ENCODE data around the gene NAA20. TPM values are rescaled to one million over a fixed set of nuclear protein-coding genes. Genes with fewer than 3 reads are reported as not detected.
A peak's percentile ranks its signal among the peaks of the same experiment; 100 is the strongest.

NAA20 gene
- total RNA-seq, 1 experiment from 2014 or later, result 81.5 TPM

GRCh38 chr20:19974630-19975435 is 42.3 kb upstream of the NAA20 start:
- Mint-ChIP-seq H3K27me3 (ENCODE audit: insufficient read depth, unreplicated experiment) (no peaks in the 10 kb centered on the region), H3K27ac (ENCODE audit: unreplicated experiment) (peak overlapping the region; percentile 89), H3K4me3 (ENCODE audit: unreplicated experiment) (peak overlapping the region; percentile 81), H3K9me3 (ENCODE audit: unreplicated experiment) (no peaks in the 10 kb centered on the region), H3K4me1 (ENCODE audit: low read depth, unreplicated experiment) (peaks cover 41% of the 10 kb centered on the region), H3K36me3 (ENCODE audit: insufficient read depth, unreplicated experiment) (peaks cover 20% of the 10 kb centered on the region)
- Histone ChIP-seq H3K36me3 (ENCODE audit: control insufficient read depth, insufficient read depth, low read length) (peaks cover 1% of the 10 kb centered on the region; the same call in 1 of the 2 replicates), H3K9me3 (no peaks in the 10 kb centered on the region), H3K4me3 (ENCODE audit: low read depth, low read length) (peak overlapping the region; percentile 51), H3K27me3 (replicated peaks; ENCODE audit: control insufficient read depth, insufficient read depth, low read length) (no peaks in the 10 kb centered on the region), H3K4me1 (peaks cover 41% of the 10 kb centered on the region)
- no TSS peak for BruUV-seq (replicated peaks)
- peak; percentile 60 to 75 for DNase-seq
- ChIA-PET POLR2A (interaction anchor here (0.5 to 2.9 kb wide), 9 partner anchors 11 to 217 kb away, joined by 3 to 16 read pairs (median 4); partner anchors contain the start of genes CFAP61, CRNKL1, NAA20 and RIN2), CTCF (interaction anchor here (0.6 to 1.9 kb wide), 7 partner anchors 8 to 954 kb away, joined by 3 to 6 read pairs (median 5); partner anchors contain the start of genes CFAP61 and CRNKL1)
- intact Hi-C loops (cut with micrococcal nuclease; ENCODE audit: unreplicated experiment), result loop anchor here (2.0 kb wide), 1 partner anchor 90 kb away; no protein-coding TSS in a partner anchor
- no peak for TF ChIP-seq CTCF (IDR thresholded peaks at IDR 0.05; ENCODE audit: insufficient read depth in 1 of 2, low read depth in 1 of 2, low read length in 1 of 2, severe bottlenecking in 1 of 2, unreplicated experiment in 1 of 2)

DNA sequence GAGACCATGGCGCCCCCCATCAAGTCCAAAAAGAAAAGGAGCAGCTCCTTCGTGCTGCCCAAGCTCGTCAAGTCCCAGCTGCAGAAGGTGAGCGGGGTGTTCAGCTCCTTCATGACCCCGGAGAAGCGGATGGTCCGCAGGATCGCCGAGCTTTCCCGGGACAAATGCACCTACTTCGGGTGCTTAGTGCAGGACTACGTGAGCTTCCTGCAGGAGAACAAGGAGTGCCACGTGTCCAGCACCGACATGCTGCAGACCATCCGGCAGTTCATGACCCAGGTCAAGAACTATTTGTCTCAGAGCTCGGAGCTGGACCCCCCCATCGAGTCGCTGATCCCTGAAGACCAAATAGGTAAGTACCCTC is 41.7 kb upstream of the NAA20 start:
- Mint-ChIP-seq H3K27ac (ENCODE audit: unreplicated experiment) (peak overlapping the region; percentile 89), H3K4me3 (ENCODE audit: unreplicated experiment) (peak overlapping the region; percentile 81), H3K4me1 (ENCODE audit: low read depth, unreplicated experiment) (peaks cover 41% of the 10 kb centered on the region), H3K27me3 (ENCODE audit: insufficient read depth, unreplicated experiment) (no peaks in the 10 kb centered on the region), H3K36me3 (ENCODE audit: insufficient read depth, unreplicated experiment) (peaks cover 22% of the 10 kb centered on the region), H3K9me3 (ENCODE audit: unreplicated experiment) (no peaks in the 10 kb centered on the region)
- DNase-seq, result peak; percentile 47 to 64
- POLR2A ChIA-PET, result interaction anchor here (0.5 to 2.9 kb wide), 7 partner anchors 13 to 218 kb away, joined by 3 to 16 read pairs (median 6); partner anchors contain the start of genes NAA20 and RIN2
- H3K9me3 ChIP-seq, result no peaks in the 10 kb centered on the region
- no TSS peak for BruUV-seq (replicated peaks)
- H3K4me3 ChIP-seq (ENCODE audit: low read depth, low read length), result peak overlapping the region; percentile 51
- H3K36me3 ChIP-seq (ENCODE audit: control insufficient read depth, insufficient read depth, low read length), result peaks cover 1% of the 10 kb centered on the region; the same call in 1 of the 2 replicates
- TF ChIP-seq CTCF (IDR thresholded peaks at IDR 0.05; ENCODE audit: insufficient read depth in 1 of 2, low read depth in 1 of 2, low read length in 1 of 2, severe bottlenecking in 1 of 2, unreplicated experiment in 1 of 2), result no peak
- no peaks in the 10 kb centered on the region for H3K27me3 ChIP-seq (replicated peaks; ENCODE audit: control insufficient read depth, insufficient read depth, low read length)
- CTCF ChIA-PET, result interaction anchor here (0.6 to 1.9 kb wide), 7 partner anchors 7 to 954 kb away, joined by 3 to 6 read pairs (median 5); partner anchors contain the start of genes CFAP61 and CRNKL1
- H3K4me1 ChIP-seq, result peaks cover 41% of the 10 kb centered on the region
- intact Hi-C loops (cut with micrococcal nuclease; ENCODE audit: unreplicated experiment), result loop anchor here (2.0 kb wide), 1 partner anchor 91 kb away; no protein-coding TSS in a partner anchor

- POLR2A ChIA-PET, result interaction anchor here (0.5 to 2.9 kb wide), 3 partner anchors 17 to 62 kb away, joined by 5 to 16 read pairs (median 7); no protein-coding TSS in a partner anchor
- BruUV-seq (replicated peaks), result no TSS peak
- Mint-ChIP-seq H3K4me1 (ENCODE audit: low read depth, unreplicated experiment) (peaks cover 46% of the 10 kb centered on the region), H3K27ac (ENCODE audit: unreplicated experiment) (peak overlapping the region; percentile 89), H3K36me3 (ENCODE audit: insufficient read depth, unreplicated experiment) (peaks cover 26% of the 10 kb centered on the region), H3K9me3 (ENCODE audit: unreplicated experiment) (no peaks in the 10 kb centered on the region), H3K27me3 (ENCODE audit: insufficient read depth, unreplicated experiment) (no peaks in the 10 kb centered on the region), H3K4me3 (ENCODE audit: unreplicated experiment) (peak overlapping the region; percentile 81)
- peak overlapping the region; percentile 51 for H3K4me3 ChIP-seq (ENCODE audit: low read depth, low read length)
- TF ChIP-seq CTCF (IDR thresholded peaks at IDR 0.05; ENCODE audit: insufficient read depth in 1 of 2, low read depth in 1 of 2, low read length in 1 of 2, severe bottlenecking in 1 of 2, unreplicated experiment in 1 of 2), result no peak
- intact Hi-C loops (cut with micrococcal nuclease; ENCODE audit: unreplicated experiment), result loop anchor here (1.0 to 2.0 kb wide), 3 partner anchors 17 to 91 kb away; no protein-coding TSS in a partner anchor
- H3K9me3 ChIP-seq, result no peaks in the 10 kb centered on the region
- CTCF ChIA-PET, result interaction anchor here (1.1 to 1.3 kb wide), 2 partner anchors 15 to 58 kb away, joined by 3 to 5 read pairs; no protein-coding TSS in a partner anchor
- peak in 1 of 2 experiments; percentile 40 for DNase-seq
- H3K4me1 ChIP-seq, result peaks cover 45% of the 10 kb centered on the region
- no peaks in the 10 kb centered on the region for H3K27me3 ChIP-seq (replicated peaks; ENCODE audit: control insufficient read depth, insufficient read depth, low read length)
- peaks cover 4% of the 10 kb centered on the region; the same call in 1 of the 2 replicates for H3K36me3 ChIP-seq (ENCODE audit: control insufficient read depth, insufficient read depth, low read length)
These were observed 41.3 kb upstream of the NAA20 start for GRCh38 chr20:19975901-19976300.
